WI38 (cell line): Measurements from ENCODE around the gene SCN5A.

Experiments used
- H3K4me3 ChIP-seq: 2 replicates; pipeline ENCODE4 v1.5.1; 2011; ENCODE audit warnings: low read depth, mild to moderate bottlenecking, control low read depth, low read length
- CTCF ChIP-seq: IDR thresholded peaks from 2 replicates; pipeline ENCODE4 v1.5.1; 2012; ENCODE audit warnings: low read depth, mild to moderate bottlenecking, control low read depth, low read length

SCN5A gene

GRCh38 chr3:38603731-38604131 is 45.8 kb downstream of the SCN5A start:
- TF ChIP-seq CTCF: no peak
- no peak overlapping the region for H3K4me3 ChIP-seq

DNA sequence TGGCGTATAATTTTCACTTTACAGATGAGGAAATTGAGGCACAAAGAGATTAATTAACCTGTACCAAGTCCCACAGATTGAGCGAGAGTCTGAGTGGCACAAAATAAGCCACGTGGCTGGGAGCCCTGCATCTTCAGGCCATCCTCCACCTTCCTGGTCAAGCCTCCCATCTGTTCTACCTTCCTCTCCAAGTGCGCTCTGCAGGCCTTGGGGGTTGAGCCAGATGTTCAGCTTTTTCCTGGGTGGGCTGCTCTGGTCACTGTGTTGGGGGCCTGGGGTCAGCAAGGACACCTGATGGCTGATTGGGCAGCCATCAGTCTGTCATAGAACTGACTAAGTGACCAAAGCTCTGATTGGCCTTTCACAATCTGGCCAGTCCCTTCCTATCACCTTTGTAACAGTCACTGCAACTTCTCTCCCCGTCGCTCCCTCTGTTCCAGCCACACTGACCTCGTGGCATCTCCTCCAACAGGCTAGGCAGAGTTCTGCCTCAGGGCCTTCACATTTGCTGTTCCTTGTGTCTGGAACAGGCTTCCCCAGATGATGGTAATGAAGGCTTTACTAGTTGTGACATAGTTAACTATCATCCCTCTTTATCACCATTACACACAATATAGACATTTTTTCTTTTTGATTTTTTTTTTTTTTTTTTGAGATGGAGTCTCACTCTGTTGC is 46.8 kb downstream of the SCN5A start:
- no peak overlapping the region for H3K4me3 ChIP-seq
- TF ChIP-seq CTCF: no peak

DNA sequence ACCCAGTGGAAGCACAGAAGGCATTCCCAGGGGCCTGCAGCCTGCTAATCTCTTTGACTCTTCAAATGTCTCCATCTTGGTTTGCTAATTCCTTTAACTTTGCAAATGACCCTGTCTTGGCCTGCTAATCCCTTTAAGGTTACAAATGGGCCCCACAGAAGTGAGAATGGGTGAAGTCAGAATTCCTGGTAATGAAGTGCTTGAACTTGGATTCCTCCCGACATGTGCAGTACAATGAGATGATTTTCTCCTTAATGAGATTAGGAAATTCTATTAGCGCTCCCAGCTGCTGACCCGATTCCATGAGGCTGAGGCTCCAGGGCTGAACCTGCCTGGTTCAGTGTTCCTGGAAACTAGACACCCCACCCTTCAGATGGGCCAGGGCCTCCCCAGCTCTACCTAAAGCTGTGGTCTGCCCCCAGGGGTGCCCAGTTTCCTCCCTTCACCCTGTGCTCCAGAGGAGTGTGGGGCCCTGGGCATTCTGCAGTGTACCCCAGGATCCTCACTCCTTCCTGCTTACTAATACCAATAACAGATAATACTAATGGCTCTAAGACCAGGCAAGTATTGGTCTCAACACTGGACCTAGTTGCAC is 47.4 kb downstream of the SCN5A start:
- no peak for TF ChIP-seq CTCF
- H3K4me3 ChIP-seq: no peak overlapping the region

GRCh38 chr3:38600551-38600950 is 48.9 kb downstream of the SCN5A start:
- no peak overlapping the region for H3K4me3 ChIP-seq
- no peak for TF ChIP-seq CTCF

GRCh38 chr3:38599886-38600285 is 49.6 kb downstream of the SCN5A start:
- TF ChIP-seq CTCF: no peak
- no peak overlapping the region for H3K4me3 ChIP-seq

GRCh38 chr3:38598791-38599190 is 50.7 kb downstream of the SCN5A start:
- no peak for TF ChIP-seq CTCF

GRCh38 chr3:38597502-38598060 is 51.9 kb downstream of the SCN5A start:
- no peak for TF ChIP-seq CTCF

More at GRCh38 chr3:38598791-38599190, 50.7 kb downstream of the SCN5A start:
- H3K4me3 ChIP-seq: no peak overlapping the region

More at GRCh38 chr3:38597502-38598060, 51.9 kb downstream of the SCN5A start:
- H3K4me3 ChIP-seq: no peak overlapping the region
